HepG2 (cell line): ENCODE results near the gene PSMB11. TPM values are rescaled to one million over a fixed set of nuclear protein-coding genes. Genes with fewer than 3 reads are reported as not detected.

Source experiments
- AGO2 ChIP-seq: fragments of 200-400 bp; formaldehyde crosslinking; optimal IDR thresholded peaks from 2 replicates; pipeline ENCODE3; 2017; ENCODE audit warnings: mild to moderate bottlenecking, low read depth, low read length, moderate library complexity
- CCAR2 ChIP-seq: fragments of 200-400 bp; formaldehyde crosslinking; optimal IDR thresholded peaks from 2 replicates; pipeline ENCODE3; 2018; ENCODE audit warnings: low read depth, mild to moderate bottlenecking, low read length, moderate library complexity
- CEBPG ChIP-seq: IDR thresholded peaks from 2 replicates; pipeline ENCODE4 v1.6.1; 2016
- CREB1 ChIP-seq, 2 experiments: fragments of 450-650 bp in 1 of 2; IDR thresholded peaks; 2 replicates each; pipeline ENCODE4 v1.6.1; 2016 to 2017; ENCODE audit warnings: control low read depth in 1 of 2, mild to moderate bottlenecking in 1 of 2, missing compliant biosample characterization in 1 of 2, missing genetic modification characterization in 1 of 2
- CSRNP1 ChIP-seq: sonication (generic); formaldehyde crosslinking; IDR thresholded peaks from 2 replicates; pipeline ENCODE4 v1.8.1; 2023; ENCODE audit warnings: mild to moderate bottlenecking, missing genetic modification reagents
- HES4 ChIP-seq: sonication (generic); formaldehyde crosslinking; IDR thresholded peaks from 2 replicates; pipeline ENCODE4 v1.9.0; 2021; ENCODE audit warnings: mild to moderate bottlenecking, missing genetic modification reagents, borderline replicate concordance
- MTA1 ChIP-seq: sonication (generic); formaldehyde crosslinking; IDR thresholded peaks from 2 replicates; pipeline ENCODE4 v1.4.0; 2020; ENCODE audit warnings: missing genetic modification reagents, mild to moderate bottlenecking, borderline replicate concordance
- RORA ChIP-seq: sonication (generic); formaldehyde crosslinking; IDR thresholded peaks from 2 replicates; pipeline ENCODE4 v1.5.0; 2020; ENCODE audit warnings: mild to moderate bottlenecking, missing genetic modification reagents, moderate library complexity
- SAP130 ChIP-seq: IDR thresholded peaks from 2 replicates; pipeline ENCODE4 v1.6.1; 2016; ENCODE audit warnings: low read depth
- SMARCE1 ChIP-seq: fragments of 450-650 bp; IDR thresholded peaks from 2 replicates; pipeline ENCODE4 v1.6.1; 2017; ENCODE audit warnings: borderline replicate concordance
- SP5 ChIP-seq: IDR thresholded peaks from 2 replicates; pipeline ENCODE4 v1.6.1; 2016; ENCODE audit warnings: low read depth, borderline replicate concordance
- U2AF1 ChIP-seq: fragments of 200-400 bp; formaldehyde crosslinking; optimal IDR thresholded peaks from 2 replicates; pipeline ENCODE3; 2017; ENCODE audit warnings: mild to moderate bottlenecking, low read depth, low read length
- ZBTB7B ChIP-seq: sonication (generic); formaldehyde crosslinking; IDR thresholded peaks from 2 replicates; pipeline ENCODE4 v1.4.0; 2020; ENCODE audit warnings: missing genetic modification reagents
- ZFP90 ChIP-seq: sonication (generic); formaldehyde crosslinking; IDR thresholded peaks from 2 replicates; pipeline ENCODE4 v1.8.0; 2022; ENCODE audit warnings: missing genetic modification reagents, mild to moderate bottlenecking, inconsistent platforms, borderline replicate concordance
- ZNF224 ChIP-seq: sonication (generic); formaldehyde crosslinking; IDR thresholded peaks from 2 replicates; pipeline ENCODE4 v1.5.0; 2020; ENCODE audit warnings: mild to moderate bottlenecking, missing genetic modification reagents
- ZNF616 ChIP-seq: sonication (generic); formaldehyde crosslinking; IDR thresholded peaks from 2 replicates; pipeline ENCODE4 v1.5.0; 2020; ENCODE audit warnings: low read depth, mild to moderate bottlenecking, missing genetic modification reagents
- ZNF749 ChIP-seq: sonication (generic); formaldehyde crosslinking; IDR thresholded peaks from 2 replicates; pipeline ENCODE4 v1.8.0; 2022; ENCODE audit warnings: mild to moderate bottlenecking, missing genetic modification reagents, moderate library complexity, borderline replicate concordance
- ZNF788 ChIP-seq: sonication (generic); formaldehyde crosslinking; IDR thresholded peaks from 2 replicates; pipeline ENCODE4 v1.5.0; 2020; ENCODE audit warnings: mild to moderate bottlenecking, missing genetic modification reagents, borderline replicate concordance
- polyA plus RNA-seq, 8 experiments: library from polyadenylated mRNA; depleted of rRNA in 3 of 8; stranded (reverse) in 7 of 8; unstranded in 1 of 8; fragments of >200 nt; fragmentation: Illumina TruSeq in 4 of 8; extraction: Trizol in 4 of 8; gene quantifications; 2 replicates each; pipeline versions ENCODE4 v1.2.1 to v1.2.3, GENCODE V29; 2011 to 2016; ENCODE audit warnings: low read depth in 4 of 8, missing spikeins in 1 of 8, mixed read lengths in 1 of 8; ENCODE audit not compliant: insufficient read depth in 1 of 8
- total RNA-seq, 5 experiments: library from RNA; depleted of rRNA; stranded (reverse); fragments of >200 nt; fragmentation: Illumina TruSeq; extraction: Trizol; gene quantifications; 2 replicates each; pipeline ENCODE4 v1.2.3, GENCODE V29; 2016; ENCODE audit warnings: low read depth in 1 of 5
- TF ChIP-seq, protein P1 (sequence below): sonication (generic); formaldehyde crosslinking; IDR thresholded peaks from 2 replicates; pipeline ENCODE4 v1.4.0; 2020; ENCODE audit warnings: missing genetic modification reagents
- TF ChIP-seq, protein P2 (sequence below): sonication (generic); formaldehyde crosslinking; IDR thresholded peaks from 2 replicates; pipeline ENCODE4 v1.5.0; 2020; ENCODE audit warnings: mild to moderate bottlenecking, missing genetic modification reagents
- TF ChIP-seq, protein P3 (sequence below): sonication (generic); formaldehyde crosslinking; IDR thresholded peaks from 2 replicates; pipeline ENCODE4 v1.8.1; 2023; ENCODE audit warnings: mild to moderate bottlenecking, missing genetic modification reagents, borderline replicate concordance

Gene PSMB11
- total and polyA plus RNA-seq, 2 of the 13 experiments (the other 11 are each of a cell fraction or from before 2014, with no cell fraction given), result not detected

GRCh38 chr14:23057757-23058653, 16.0 kb downstream of the PSMB11 start (continued):
- TF ChIP-seq, protein P1, sequence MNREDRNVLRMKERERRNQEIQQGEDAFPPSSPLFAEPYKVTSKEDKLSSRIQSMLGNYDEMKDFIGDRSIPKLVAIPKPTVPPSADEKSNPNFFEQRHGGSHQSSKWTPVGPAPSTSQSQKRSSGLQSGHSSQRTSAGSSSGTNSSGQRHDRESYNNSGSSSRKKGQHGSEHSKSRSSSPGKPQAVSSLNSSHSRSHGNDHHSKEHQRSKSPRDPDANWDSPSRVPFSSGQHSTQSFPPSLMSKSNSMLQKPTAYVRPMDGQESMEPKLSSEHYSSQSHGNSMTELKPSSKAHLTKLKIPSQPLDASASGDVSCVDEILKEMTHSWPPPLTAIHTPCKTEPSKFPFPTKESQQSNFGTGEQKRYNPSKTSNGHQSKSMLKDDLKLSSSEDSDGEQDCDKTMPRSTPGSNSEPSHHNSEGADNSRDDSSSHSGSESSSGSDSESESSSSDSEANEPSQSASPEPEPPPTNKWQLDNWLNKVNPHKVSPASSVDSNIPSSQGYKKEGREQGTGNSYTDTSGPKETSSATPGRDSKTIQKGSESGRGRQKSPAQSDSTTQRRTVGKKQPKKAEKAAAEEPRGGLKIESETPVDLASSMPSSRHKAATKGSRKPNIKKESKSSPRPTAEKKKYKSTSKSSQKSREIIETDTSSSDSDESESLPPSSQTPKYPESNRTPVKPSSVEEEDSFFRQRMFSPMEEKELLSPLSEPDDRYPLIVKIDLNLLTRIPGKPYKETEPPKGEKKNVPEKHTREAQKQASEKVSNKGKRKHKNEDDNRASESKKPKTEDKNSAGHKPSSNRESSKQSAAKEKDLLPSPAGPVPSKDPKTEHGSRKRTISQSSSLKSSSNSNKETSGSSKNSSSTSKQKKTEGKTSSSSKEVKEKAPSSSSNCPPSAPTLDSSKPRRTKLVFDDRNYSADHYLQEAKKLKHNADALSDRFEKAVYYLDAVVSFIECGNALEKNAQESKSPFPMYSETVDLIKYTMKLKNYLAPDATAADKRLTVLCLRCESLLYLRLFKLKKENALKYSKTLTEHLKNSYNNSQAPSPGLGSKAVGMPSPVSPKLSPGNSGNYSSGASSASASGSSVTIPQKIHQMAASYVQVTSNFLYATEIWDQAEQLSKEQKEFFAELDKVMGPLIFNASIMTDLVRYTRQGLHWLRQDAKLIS (CRISPR knock-in tag), result peak; percentile 74; the same call in 1 of the 2 replicates
- TF ChIP-seq ZBTB7B (no peak; the same call in 1 of the 2 replicates), HES4 (CRISPR knock-in tag) (peak; percentile 24; the same call in 1 of the 2 replicates), ZNF224 (CRISPR knock-in tag) (no peak), AGO2 (peak; percentile 100), CSRNP1 (CRISPR knock-in tag) (peak; percentile 81; the same call in 1 of the 2 replicates), ZFP90 (peak; percentile 94), CREB1 (IDR thresholded peaks at IDR 0.05) (no peak), CREB1 (CRISPR knock-in tag; IDR thresholded peaks at IDR 0.05) (no peak), SMARCE1 (no peak), CCAR2 (no peak), ZNF616 (CRISPR knock-in tag) (no peak), CEBPG (CRISPR knock-in tag) (peak; percentile 43; the same call in 1 of the 2 replicates), SAP130 (CRISPR knock-in tag) (peak; percentile 77), RORA (CRISPR knock-in tag) (no peak), MTA1 (CRISPR knock-in tag) (peak; percentile 93; the same call in 1 of the 2 replicates), SP5 (CRISPR knock-in tag) (peak; percentile 47; the same call in 1 of the 2 replicates), U2AF1 (no peak), ZNF749 (CRISPR knock-in tag) (peak; percentile 78; the same call in 1 of the 2 replicates), ZNF788 (CRISPR knock-in tag) (peak; percentile 90)
- TF ChIP-seq, protein P2, sequence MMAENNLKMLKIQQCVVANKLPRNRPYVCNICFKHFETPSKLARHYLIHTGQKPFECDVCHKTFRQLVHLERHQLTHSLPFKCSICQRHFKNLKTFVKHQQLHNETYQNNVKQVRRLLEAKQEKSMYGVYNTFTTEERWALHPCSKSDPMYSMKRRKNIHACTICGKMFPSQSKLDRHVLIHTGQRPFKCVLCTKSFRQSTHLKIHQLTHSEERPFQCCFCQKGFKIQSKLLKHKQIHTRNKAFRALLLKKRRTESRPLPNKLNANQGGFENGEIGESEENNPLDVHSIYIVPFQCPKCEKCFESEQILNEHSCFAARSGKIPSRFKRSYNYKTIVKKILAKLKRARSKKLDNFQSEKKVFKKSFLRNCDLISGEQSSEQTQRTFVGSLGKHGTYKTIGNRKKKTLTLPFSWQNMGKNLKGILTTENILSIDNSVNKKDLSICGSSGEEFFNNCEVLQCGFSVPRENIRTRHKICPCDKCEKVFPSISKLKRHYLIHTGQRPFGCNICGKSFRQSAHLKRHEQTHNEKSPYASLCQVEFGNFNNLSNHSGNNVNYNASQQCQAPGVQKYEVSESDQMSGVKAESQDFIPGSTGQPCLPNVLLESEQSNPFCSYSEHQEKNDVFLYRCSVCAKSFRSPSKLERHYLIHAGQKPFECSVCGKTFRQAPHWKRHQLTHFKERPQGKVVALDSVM (CRISPR knock-in tag), result peak; percentile 77
- TF ChIP-seq, protein P3, sequence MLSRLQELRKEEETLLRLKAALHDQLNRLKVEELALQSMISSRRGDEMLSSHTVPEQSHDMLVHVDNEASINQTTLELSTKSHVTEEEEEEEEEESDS (CRISPR knock-in tag), result peak; percentile 65
